Activated T-cell treated with anti-CD3 and anti-CD28 coated beads for 1 hour (primary cell): Measurements from ENCODE around the gene TMEM37.
"Not testable (repeated sequence)": the region's sequence is repeated elsewhere in the genome, so short reads cannot be mapped to it uniquely, and the experiment has no call there.

ENCODE experiments used
- DNase-seq: peaks from one replicate; pipeline ENCODE4 v3.0.0-alpha.2; 2020; ENCODE audit warnings: low read depth

The TMEM37 gene

DNA sequence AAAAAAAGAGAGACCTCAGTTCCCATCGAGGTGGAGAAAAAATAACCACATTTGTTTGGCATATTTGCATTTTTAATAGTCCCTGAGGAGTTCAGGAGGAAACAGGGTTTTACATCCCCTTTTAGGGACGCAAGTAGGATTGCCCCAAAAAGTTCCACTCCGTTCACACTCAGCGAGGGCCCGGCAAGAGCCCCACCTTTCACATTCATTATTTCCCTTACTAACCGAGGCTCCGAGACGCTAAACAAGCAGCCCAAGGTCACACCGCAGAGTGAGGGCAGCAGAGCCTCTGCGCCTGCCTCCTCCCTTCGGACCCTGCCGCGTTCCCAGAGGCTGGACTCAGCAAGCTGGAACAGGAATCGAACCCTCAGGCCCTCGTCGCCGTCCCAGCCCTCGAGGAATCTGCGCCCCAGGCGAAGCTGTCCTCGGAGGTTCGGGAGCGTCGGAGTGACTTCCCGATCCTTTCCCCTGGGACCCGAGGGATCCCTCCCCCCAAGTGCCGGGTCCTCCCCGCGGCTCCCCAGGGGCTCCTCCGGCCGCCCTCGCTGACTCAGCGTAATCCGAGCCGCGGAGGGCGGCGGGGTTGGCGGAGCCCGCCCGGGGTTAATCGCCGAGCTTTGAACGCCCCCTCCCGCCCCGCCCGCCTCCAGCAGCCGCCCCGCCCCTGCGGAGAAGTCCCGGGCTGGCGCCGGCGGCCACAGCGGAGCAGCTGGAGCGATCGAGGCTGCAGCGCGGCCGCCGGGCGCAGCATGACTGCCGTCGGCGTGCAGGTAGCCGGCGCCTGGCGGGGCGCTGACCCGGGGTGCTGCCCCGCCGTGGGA is at the start of gene TMEM37:
Gene TMEM37 (plus strand): TSS at position 700 of the 821 bp plus-strand sequence. CDS start 50 bp downstream, at position 750.
- DNase-seq = no peak

DNA sequence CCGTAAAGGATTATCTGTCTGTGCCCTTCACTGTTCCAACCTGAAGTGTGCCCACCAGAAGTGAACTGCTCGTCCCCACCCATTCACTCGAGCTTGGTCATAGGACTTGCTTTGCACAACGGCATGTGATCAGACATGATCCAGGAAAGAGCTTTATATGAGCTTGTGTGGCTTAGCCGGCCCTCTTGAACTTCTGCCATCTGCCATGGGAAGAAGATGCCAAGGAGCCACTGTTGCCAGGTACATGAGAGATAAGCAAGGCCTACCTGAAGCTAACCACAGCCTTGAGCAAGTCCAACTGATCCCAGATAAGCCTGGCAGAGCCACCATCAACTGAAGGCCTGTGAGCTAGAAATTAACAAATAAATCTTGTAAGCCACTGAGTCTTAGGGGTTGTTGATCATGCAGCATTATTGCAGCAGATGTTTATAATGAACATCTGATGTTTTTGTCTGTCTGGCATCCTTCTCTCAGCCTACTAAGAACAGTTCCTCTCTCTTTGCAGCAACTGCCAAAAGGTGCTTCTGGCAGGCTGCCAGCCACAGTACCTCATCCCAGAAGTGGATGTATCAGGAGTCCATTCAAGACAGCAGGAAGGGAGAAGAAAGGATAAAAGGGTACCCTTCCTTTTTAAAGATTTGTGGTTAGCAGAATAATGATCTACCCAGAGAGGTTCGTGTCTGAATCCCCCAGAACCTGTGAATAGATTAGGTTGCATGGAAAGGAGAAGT is 48.1 kb upstream of the TMEM37 start:
- DNase-seq = no peak

DNA sequence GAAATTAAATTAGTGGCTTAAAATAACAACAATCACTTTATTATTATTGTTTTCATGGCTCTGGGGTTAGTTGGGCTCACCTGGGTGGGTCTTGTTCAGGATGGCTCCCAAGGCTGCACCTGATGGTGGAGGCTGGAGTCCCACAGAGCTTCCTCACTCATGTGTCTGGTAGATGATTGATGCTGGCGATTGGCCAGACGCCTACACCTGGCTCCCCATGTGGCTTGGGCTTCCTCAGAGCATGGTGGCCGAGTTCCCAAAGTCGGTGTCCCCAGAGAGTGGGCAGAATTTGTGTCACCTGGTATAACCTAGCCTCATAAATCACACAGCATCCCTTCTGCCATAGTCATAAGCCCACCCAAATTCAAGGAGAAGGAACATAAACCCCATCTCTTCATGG is 46.7 kb upstream of the TMEM37 start:
- no peak for DNase-seq

DNA sequence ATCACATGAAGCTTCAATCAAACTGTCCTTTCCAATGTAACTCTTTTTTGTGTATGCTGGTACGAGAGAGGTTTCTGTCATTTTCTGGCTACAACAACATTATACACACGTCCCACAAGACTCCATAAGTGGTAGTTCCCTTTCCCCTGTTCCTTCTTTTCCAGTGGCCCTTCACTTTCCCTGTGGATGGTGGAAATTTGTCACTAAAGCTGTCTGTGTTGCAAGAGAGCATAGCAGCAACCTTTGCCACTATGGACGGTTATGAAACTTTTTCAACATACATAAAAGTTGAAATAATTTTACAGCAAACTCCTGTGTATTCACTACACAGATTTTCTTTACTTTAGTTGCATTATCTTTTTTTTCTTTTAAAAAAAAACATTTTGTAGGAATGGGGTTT is 46.2 kb upstream of the TMEM37 start:
- no peak for DNase-seq

DNA sequence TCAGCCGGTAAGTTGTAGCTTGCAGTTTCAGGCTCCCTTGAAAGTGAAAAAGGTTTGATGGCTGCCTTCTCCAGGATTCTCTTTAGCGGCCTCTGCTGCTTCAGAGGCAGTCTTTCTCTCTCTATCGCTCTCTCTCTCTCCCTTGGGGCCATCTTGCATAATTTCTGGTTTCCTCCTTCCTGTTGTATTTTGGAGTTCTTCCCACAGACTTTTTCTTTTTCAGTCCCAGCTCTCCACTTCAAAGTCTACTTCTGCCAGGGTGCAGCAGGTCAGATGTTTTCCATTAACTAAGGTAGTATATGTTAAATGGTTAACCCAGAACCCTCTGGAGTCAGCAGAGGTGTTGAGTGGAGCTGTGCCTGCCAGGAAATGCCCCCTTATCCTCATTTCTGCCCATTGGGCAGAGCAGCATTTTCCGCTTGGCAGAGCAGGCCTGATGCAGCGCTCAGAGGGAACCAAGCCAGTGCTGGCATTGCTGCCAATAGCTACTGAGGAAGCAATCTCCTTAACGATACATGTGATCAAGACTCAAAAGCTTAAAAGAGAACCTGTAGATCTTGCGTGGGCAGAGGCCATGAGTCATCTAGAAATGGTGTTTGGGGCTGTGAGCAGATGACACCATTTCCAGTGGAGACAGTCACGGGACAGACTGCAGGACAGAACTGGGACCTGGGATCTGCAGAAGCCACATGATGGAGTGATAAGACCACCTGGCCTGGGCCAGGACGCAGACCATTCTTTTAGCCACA is 44.1 kb upstream of the TMEM37 start:
- DNase-seq = no peak

GRCh38 chr2:119389615-119390306 is 41.9 kb upstream of the TMEM37 start:
- no peak for DNase-seq

DNA sequence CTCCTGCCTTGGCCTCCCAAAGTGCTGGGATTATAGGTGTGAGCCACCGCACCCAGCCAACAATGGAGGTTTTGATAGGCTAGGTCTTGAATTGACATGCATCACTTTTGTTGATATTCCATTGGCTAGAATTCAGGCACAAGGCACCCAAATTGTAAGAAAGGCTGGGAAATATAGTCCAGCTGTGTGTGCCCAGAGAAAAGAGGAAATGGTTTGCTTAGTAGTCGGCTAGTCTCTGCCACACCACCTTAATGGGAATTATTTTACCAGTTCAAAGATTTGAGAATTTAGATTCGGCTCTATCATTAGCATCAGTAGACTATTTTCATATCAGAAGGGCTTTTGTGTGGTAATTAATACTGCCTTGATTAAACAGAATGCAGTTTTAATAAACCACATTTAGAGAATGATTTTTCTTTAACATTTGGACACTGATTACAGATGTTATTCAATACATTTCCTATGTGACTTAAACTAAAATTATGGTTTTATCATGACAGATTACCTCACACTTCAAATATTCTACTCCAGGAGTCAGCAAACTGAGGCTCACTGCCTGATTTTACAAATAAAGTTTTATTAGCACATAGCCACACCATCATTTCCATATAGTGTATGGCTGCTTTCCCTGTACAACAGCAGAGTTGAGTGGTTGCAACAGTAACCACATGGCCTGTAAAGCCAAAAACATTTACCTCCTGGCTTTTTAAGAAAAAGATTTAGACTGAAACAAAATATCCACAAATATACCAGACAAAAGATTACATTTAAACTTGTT is 37.5 kb upstream of the TMEM37 start:
- no peak for DNase-seq

DNA sequence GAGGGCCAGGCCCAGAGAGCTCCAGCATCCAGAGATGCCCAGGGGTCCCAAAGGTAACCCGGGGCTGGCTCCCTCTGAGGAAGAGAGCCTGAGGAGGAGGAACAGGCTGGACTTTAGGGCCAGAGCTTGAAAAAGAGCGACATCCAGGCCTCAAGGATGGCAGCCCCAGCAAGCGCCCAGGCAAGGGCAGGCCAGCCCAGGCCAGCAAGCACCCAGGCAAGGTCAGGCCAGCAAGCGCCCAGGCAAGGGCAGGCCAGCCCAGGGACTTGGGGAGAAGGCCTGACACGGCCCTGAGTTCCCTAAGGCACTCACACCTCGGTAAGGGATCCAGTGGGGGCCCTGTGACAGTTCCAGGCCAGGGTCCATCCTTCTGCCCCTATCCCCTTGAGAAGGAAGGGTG is 34.5 kb upstream of the TMEM37 start:
- no peak for DNase-seq

- no peak for DNase-seq
These were observed 29.5 kb upstream of the TMEM37 start for GRCh38 chr2:119402106-119402505.

DNA sequence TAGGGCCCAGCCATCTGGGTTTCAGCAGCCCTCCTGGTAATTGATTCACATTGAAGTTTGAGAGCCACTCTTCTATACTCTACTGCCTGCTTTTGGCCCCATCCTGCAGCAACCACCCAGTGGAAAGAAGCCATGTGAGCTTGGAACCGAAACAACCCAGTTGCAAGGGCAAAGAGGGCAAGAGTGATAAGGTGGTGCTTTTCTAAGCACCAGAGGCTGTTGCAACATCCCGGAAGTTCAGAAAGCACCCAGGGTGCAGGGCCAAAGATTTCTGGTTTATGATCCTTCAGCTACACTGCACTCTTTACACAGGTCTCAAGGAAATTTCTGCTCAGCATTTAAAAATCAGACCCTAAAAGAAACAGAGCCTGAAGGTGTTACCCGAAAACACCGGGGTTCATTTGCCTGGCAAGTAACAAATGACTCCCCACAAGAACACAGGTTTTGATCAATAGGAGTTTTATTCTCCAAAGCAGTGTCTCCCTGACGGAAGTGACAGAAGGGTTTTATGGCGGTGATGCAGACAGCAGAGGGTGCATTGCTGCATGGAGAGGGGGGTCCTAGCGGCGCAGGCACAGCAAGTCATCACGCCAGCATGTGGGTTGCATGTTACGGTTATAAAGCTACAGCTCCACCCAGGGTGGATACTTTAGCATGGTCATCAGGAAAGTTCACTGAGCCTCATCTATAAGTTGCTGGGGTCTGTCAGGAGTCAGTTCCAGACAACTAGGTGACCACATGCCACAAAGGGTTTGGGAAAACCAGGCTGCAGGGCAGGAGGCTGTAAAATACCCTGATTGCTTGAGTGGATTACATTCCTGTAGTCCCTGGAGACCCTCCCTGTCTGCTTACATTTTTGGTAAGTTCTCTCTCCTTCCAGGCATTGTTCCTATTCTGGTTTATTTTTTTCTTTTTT is 28.8 kb upstream of the TMEM37 start:
- no peak for DNase-seq

GRCh38 chr2:119403618-119404017 is 28.0 kb upstream of the TMEM37 start:
- not testable (repeated sequence) for DNase-seq

DNA sequence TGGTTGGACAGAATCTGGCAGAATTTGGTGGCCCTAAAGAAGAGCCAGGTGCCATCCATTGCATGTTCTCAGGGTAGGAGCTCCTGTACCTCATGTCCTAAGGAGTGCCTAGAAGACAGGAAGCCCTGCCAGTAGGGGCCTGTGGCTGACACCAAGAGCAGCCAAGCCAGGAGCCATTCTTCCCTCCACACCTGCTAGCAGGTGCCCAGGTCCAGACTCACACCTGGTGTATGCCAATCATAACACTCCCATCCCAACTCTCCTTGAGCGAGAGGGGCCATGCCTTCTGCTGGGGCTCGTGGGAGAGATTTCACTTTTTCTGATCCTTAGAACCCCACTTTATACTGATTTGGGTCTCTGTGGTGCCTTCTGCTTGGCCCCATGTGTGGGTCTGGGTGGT is 26.5 kb upstream of the TMEM37 start:
- DNase-seq = no peak

- DNase-seq = peak; percentile 6
These were observed 24.0 kb upstream of the TMEM37 start for GRCh38 chr2:119407430-119408220.

- DNase-seq = no peak
These were observed 23.4 kb upstream of the TMEM37 start for GRCh38 chr2:119408221-119408619.

DNA sequence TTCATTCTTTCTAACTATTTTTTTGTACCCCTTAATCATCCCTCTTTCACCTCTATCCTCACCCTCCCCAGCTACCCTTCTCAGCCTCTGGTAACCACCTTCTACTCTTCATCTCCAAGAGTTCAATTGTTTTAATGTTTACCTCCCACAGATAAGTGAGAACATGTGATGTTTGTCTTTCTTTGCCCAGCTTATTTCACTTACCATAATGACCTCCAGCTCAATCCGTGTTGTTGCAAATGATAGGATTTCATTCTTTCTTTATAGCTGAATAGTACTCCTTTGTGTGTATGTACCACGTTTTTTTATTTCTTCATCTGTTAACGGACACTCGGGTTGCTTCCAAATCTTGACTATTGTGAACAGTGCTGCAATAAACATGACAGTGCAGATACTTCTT is 22.1 kb upstream of the TMEM37 start:
- no peak for DNase-seq

DNA sequence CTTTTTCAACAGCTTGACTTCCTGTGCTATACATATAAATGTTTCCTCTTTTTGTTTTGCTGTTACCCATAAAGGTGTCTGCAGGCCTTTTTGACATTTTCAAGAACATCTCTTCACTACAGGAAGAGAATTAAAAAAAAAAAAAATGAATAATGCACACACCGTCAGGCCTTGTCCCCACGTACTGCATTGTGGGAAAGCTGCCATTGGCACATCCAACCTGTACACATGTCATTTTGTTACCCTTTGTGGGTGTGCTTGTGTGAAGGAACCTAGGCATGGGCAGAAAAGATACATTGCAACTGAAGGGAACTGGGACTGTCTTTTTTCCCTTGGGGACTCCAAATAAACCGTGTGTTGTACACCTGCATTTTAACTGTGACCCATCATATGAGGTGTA is 16.8 kb upstream of the TMEM37 start:
- no peak for DNase-seq

- DNase-seq = no peak
These were observed 16.0 kb upstream of the TMEM37 start for GRCh38 chr2:119415630-119416029.

- no peak for DNase-seq
These were observed 15.2 kb upstream of the TMEM37 start for GRCh38 chr2:119416299-119416923.

DNA sequence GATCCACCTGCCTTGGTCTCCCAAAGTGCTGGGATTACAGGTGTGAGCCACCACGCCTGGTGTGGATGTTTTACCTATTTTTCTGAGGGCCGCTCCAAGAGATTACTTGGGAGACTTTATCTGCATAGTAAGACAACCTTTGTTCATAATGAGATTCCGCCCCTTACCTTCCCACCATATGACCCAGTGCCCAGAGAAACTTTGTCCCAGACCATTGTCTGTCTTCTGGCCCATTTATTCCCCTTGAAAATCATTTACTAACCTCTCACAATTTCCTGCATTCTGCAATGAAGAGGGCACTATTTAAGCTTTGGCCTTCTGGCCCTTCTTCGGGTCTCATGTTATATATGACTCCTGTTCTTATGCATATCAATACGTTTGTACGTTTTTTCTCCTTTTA is 13.7 kb upstream of the TMEM37 start:
- no peak for DNase-seq
